ENCODE measurements around the gene NOB1. TPM values are rescaled to one million over a fixed set of nuclear protein-coding genes. Genes with fewer than 3 reads are reported as not detected.
A peak's percentile ranks its signal among the peaks of the same experiment; 100 is the strongest.
"Not testable (repeated sequence)": the region's sequence is repeated elsewhere in the genome, so short reads cannot be mapped to it uniquely, and the experiment has no call there.

NOB1 gene
- total RNA-seq, 1 donor from 2014 or later, result 32.2 TPM

GRCh38 chr16:69762814-69763598, 8.3 kb upstream of the NOB1 start:
- H3K4me3 ChIP-seq (ENCODE audit: low read depth, low read length), result peak overlapping the region; percentile 99
- no peak for DNase-seq (ENCODE audit: low read depth)
- TF ChIP-seq CTCF (conservative IDR thresholded peaks at IDR 0.05; ENCODE audit: low read depth, low read length), result no peak

GRCh38 chr16:69761983-69762813, 7.5 kb upstream of the NOB1 start, which contains the start of gene WWP2:
Gene WWP2, plus strand, starts transcription at chr16:69762332. Its CDS starts 24,679 bp downstream, at chr16:69787011.
- no peak for DNase-seq (ENCODE audit: low read depth)
- peak within 1 kb of the TSS; percentile 99 for H3K4me3 ChIP-seq (ENCODE audit: low read depth, low read length)
- no peak for TF ChIP-seq CTCF (conservative IDR thresholded peaks at IDR 0.05; ENCODE audit: low read depth, low read length)

- DNase-seq (ENCODE audit: low read depth); H3K4me3 ChIP-seq (ENCODE audit: low read depth, low read length): not testable (repeated sequence)
Measured at GRCh38 chr16:69757375-69757774, 2.6 kb upstream of the NOB1 start.

- no peak for TF ChIP-seq CTCF (conservative IDR thresholded peaks at IDR 0.05; ENCODE audit: low read depth, low read length)
- no peak overlapping the region for H3K4me3 ChIP-seq (ENCODE audit: low read depth, low read length)
- DNase-seq (ENCODE audit: low read depth), result no peak
Measured at GRCh38 chr16:69756705-69757104, 2.0 kb upstream of the NOB1 start.

GRCh38 chr16:69754143-69754468, 620 bp downstream of the NOB1 start:
- H3K4me3 ChIP-seq (ENCODE audit: low read depth, low read length), result peak overlapping the region; percentile 83
- no peak for TF ChIP-seq CTCF (conservative IDR thresholded peaks at IDR 0.05; ENCODE audit: low read depth, low read length)
- no peak for DNase-seq (ENCODE audit: low read depth)

GRCh38 chr16:69748694-69749345, 5.9 kb downstream of the NOB1 start:
- TF ChIP-seq CTCF (conservative IDR thresholded peaks at IDR 0.05; ENCODE audit: low read depth, low read length), result no peak

GRCh38 chr16:69747115-69747514, 7.6 kb downstream of the NOB1 start:
- DNase-seq (ENCODE audit: low read depth), result no peak
- no peak overlapping the region for H3K4me3 ChIP-seq (ENCODE audit: low read depth, low read length)

More at GRCh38 chr16:69748694-69749345, 5.9 kb downstream of the NOB1 start:
- no peak for DNase-seq (ENCODE audit: low read depth)
- H3K4me3 ChIP-seq (ENCODE audit: low read depth, low read length), result no peak overlapping the region

More at GRCh38 chr16:69747115-69747514, 7.6 kb downstream of the NOB1 start:
- TF ChIP-seq CTCF (conservative IDR thresholded peaks at IDR 0.05; ENCODE audit: low read depth, low read length), result no peak

All from epithelial cell of proximal tubule (primary cell).